H9 (cell line): Measurements from ENCODE around the gene ERBIN. TPM values are rescaled to one million over a fixed set of nuclear protein-coding genes. Genes with fewer than 3 reads are reported as not detected.

Source experiments
- DNase-seq: peaks from one replicate; pipeline ENCODE4 v3.0.0-alpha.2; 2017
- H2AFZ ChIP-seq: one replicate; pipeline ENCODE4 v1.6.1; 2013; ENCODE audit warnings: mild to moderate bottlenecking, low read length, control low read depth, moderate library complexity
- H2AK5ac ChIP-seq: 2 replicates; pipeline ENCODE4 v1.6.1; 2013; ENCODE audit warnings: low read length, control low read depth, mixed read lengths; ENCODE audit not compliant: insufficient read length
- H2BK120ac ChIP-seq: one replicate; pipeline ENCODE4 v1.6.1; 2013; ENCODE audit warnings: low read depth, mild to moderate bottlenecking, low read length, control low read depth, inconsistent platforms; ENCODE audit not compliant: poor library complexity, severe bottlenecking
- H2BK12ac ChIP-seq: 2 replicates; pipeline ENCODE4 v1.6.1; 2013; ENCODE audit warnings: low read length, control low read depth, mixed read lengths, low read depth; ENCODE audit not compliant: insufficient read length
- H2BK15ac ChIP-seq: 2 replicates; pipeline ENCODE4 v1.6.1; 2013; ENCODE audit warnings: low read depth, low read length, control low read depth
- H2BK20ac ChIP-seq: one replicate; pipeline ENCODE4 v1.6.1; 2013; ENCODE audit warnings: low read depth, mild to moderate bottlenecking, low read length, control low read depth, inconsistent platforms; ENCODE audit not compliant: poor library complexity, severe bottlenecking
- H2BK5ac ChIP-seq: 2 replicates; pipeline ENCODE4 v1.6.1; 2013; ENCODE audit warnings: low read length, control low read depth, mixed read lengths; ENCODE audit not compliant: insufficient read length
- H3K14ac ChIP-seq: 2 replicates; pipeline ENCODE4 v1.6.1; 2013; ENCODE audit warnings: low read length, control low read depth; ENCODE audit not compliant: insufficient read depth
- H3K18ac ChIP-seq: 2 replicates; pipeline ENCODE4 v1.6.1; 2013; ENCODE audit warnings: low read depth, mild to moderate bottlenecking, mixed read lengths, low read length, control low read depth; ENCODE audit not compliant: insufficient read length
- H3K23ac ChIP-seq: 2 replicates; pipeline ENCODE4 v1.6.1; 2013; ENCODE audit warnings: low read length, control low read depth, mixed read lengths, low read depth; ENCODE audit not compliant: insufficient read length
- H3K23me2 ChIP-seq: 2 replicates; pipeline ENCODE4 v1.6.1; 2013; ENCODE audit warnings: low read depth, mild to moderate bottlenecking, mixed read lengths, low read length, control low read depth; ENCODE audit not compliant: insufficient read length, poor library complexity, severe bottlenecking
- H3K27ac ChIP-seq: 2 replicates; pipeline ENCODE4 v1.5.1; 2013; ENCODE audit warnings: low read length, control low read depth, mixed read lengths, low read depth; ENCODE audit not compliant: insufficient read length
- H3K27me3 ChIP-seq: 2 replicates; pipeline ENCODE4 v1.6.1; 2013; ENCODE audit warnings: low read length, control low read depth, inconsistent platforms; ENCODE audit not compliant: insufficient read depth
- H3K4ac ChIP-seq: 2 replicates; pipeline ENCODE4 v1.6.1; 2013; ENCODE audit warnings: low read depth, mild to moderate bottlenecking, control low read depth, inconsistent platforms, low read length, moderate library complexity
- H3K4me1 ChIP-seq: 2 replicates; pipeline ENCODE4 v1.6.1; 2013; ENCODE audit warnings: low read length, control low read depth, inconsistent platforms; ENCODE audit not compliant: insufficient read depth
- H3K4me2 ChIP-seq: 2 replicates; pipeline ENCODE4 v1.6.1; 2013; ENCODE audit warnings: low read length, control low read depth, mixed read lengths; ENCODE audit not compliant: insufficient read length, insufficient read depth
- H3K56ac ChIP-seq: 2 replicates; pipeline ENCODE4 v1.6.1; 2013; ENCODE audit warnings: low read depth, mild to moderate bottlenecking, mixed read lengths, low read length, control low read depth; ENCODE audit not compliant: insufficient read length
- H3K79me1 ChIP-seq: 2 replicates; pipeline ENCODE4 v1.6.1; 2013; ENCODE audit warnings: low read depth, mild to moderate bottlenecking, moderate library complexity, low read length, control low read depth, inconsistent platforms; ENCODE audit not compliant: insufficient read depth, poor library complexity, severe bottlenecking
- H3K79me2 ChIP-seq: 2 replicates; pipeline ENCODE4 v1.6.1; 2013; ENCODE audit warnings: low read length, control low read depth, inconsistent platforms; ENCODE audit not compliant: insufficient read depth
- H3K9ac ChIP-seq: 2 replicates; pipeline ENCODE4 v1.6.1; 2013; ENCODE audit warnings: low read length, control low read depth, mixed read lengths; ENCODE audit not compliant: insufficient read length; ENCODE audit errors: extremely low read depth
- H3K9me3 ChIP-seq: one replicate; pipeline ENCODE4 v1.6.1; 2013; ENCODE audit warnings: low read depth, low read length, inconsistent platforms; ENCODE audit not compliant: control insufficient read depth
- H3T11ph ChIP-seq: one replicate; pipeline ENCODE4 v1.6.1; 2013; ENCODE audit warnings: mild to moderate bottlenecking, low read length, control low read depth, inconsistent platforms
- H4K20me1 ChIP-seq: one replicate; pipeline ENCODE4 v1.6.1; 2013; ENCODE audit not compliant: control insufficient read depth, insufficient read length, insufficient read depth
- H4K5ac ChIP-seq: 2 replicates; pipeline ENCODE4 v1.6.1; 2013; ENCODE audit warnings: low read depth, mild to moderate bottlenecking, mixed read lengths, low read length, control low read depth; ENCODE audit not compliant: insufficient read length
- H4K8ac ChIP-seq: replicated peaks from 2 replicates; pipeline ENCODE4 v1.6.1; 2013; ENCODE audit warnings: low read length, control low read depth, mixed read lengths, low read depth; ENCODE audit not compliant: insufficient read length
- H4K91ac ChIP-seq: 2 replicates; pipeline ENCODE4 v1.6.1; 2013; ENCODE audit warnings: low read depth, mild to moderate bottlenecking, moderate library complexity, mixed read lengths, low read length, control low read depth; ENCODE audit not compliant: insufficient read length
- H3K27ac Mint-ChIP-seq, 3 experiments: 2 replicates in 2 of 3; 3 replicates in 1 of 3; pipeline ENCODE4 v1.8.0; 2020 to 2021; ENCODE audit warnings: mixed read lengths in 3 of 3, mild to moderate bottlenecking in 1 of 3, moderate library complexity in 1 of 3
- H3K27me3 Mint-ChIP-seq: 2 replicates; pipeline ENCODE4 v1.8.0; 2021; ENCODE audit warnings: low read depth, mild to moderate bottlenecking, moderate library complexity, mixed read lengths
- H3K36me3 Mint-ChIP-seq, 3 experiments: 2 replicates in 2 of 3; 3 replicates in 1 of 3; pipeline ENCODE4 v1.8.0; 2020 to 2021; ENCODE audit warnings: low read depth in 3 of 3, mixed read lengths in 3 of 3; ENCODE audit not compliant: insufficient read depth in 1 of 3
- H3K4me1 Mint-ChIP-seq, 2 experiments: 2 replicates each; pipeline ENCODE4 v1.8.0; 2020; ENCODE audit warnings: mixed read lengths in 2 of 2
- H3K4me3 Mint-ChIP-seq, 2 experiments: 2 replicates in 1 of 2; 3 replicates in 1 of 2; pipeline ENCODE4 v1.8.0; 2020 to 2021; ENCODE audit warnings: mild to moderate bottlenecking in 2 of 2, mixed read lengths in 2 of 2, moderate library complexity in 1 of 2
- H3K9me3 Mint-ChIP-seq, 2 experiments: 2 replicates in 1 of 2; 3 replicates in 1 of 2; pipeline ENCODE4 v1.8.0; 2020; ENCODE audit warnings: mild to moderate bottlenecking in 2 of 2, mixed read lengths in 2 of 2, moderate library complexity in 1 of 2
- WGBS: extraction: QIAGEN DNeasy Blood & Tissue Kit; methylation state at CpG from one replicate; pipeline ENCODE4 v1.1.7; 2013; ENCODE audit warnings: missing lambda C conversion rate, low lambda C conversion rate, mixed read lengths; ENCODE audit not compliant: insufficient read length; ENCODE audit errors: extremely low coverage; 5-methylcytosine and 5-hydroxymethylcytosine counted together
- total RNA-seq: library from RNA; stranded (reverse); gene quantifications from 2 replicates; pipeline ENCODE4 v1.2.1, GENCODE V29; 2021
- TF ChIP-seq, protein P1 (sequence below): fragments of 200-600 bp; sonication (generic); conservative IDR thresholded peaks from 3 replicates; pipeline ENCODE4 v1.8.0; 2021; ENCODE audit warnings: antibody characterized with exemption, mild to moderate bottlenecking

ERBIN gene
- total RNA-seq, 1 experiment from 2014 or later: 42.9 TPM

GRCh38 chr5:65982635-65983034, 56.3 kb downstream of the ERBIN start:
- no peak overlapping the region for H3K4me2 ChIP-seq
- Mint-ChIP-seq H3K4me1 (peaks cover 48 to 49% of the 10 kb centered on the region in 2 experiments), H3K27ac (no peak overlapping the region; a peak in 1 of 7 replicates), H3K4me3 (no peak overlapping the region), H3K9me3 (peaks cover 11 to 15% of the 10 kb centered on the region in 2 experiments), H3K36me3 (peaks cover 14 to 24% (median 15%) of the 10 kb centered on the region in 3 experiments), H3K27me3 (no peaks in the 10 kb centered on the region)
- H3K79me1 ChIP-seq: no peaks in the 10 kb centered on the region
- no peak overlapping the region for H3K23ac ChIP-seq
- no peaks in the 10 kb centered on the region for H3K9me3 ChIP-seq
- no peak overlapping the region for H4K8ac ChIP-seq
- no peaks in the 10 kb centered on the region for H4K20me1 ChIP-seq
- no CpG with 5 or more reads among the region's 1 CpG for WGBS
- H3K4ac ChIP-seq: no peak overlapping the region
- TF ChIP-seq, protein P1, sequence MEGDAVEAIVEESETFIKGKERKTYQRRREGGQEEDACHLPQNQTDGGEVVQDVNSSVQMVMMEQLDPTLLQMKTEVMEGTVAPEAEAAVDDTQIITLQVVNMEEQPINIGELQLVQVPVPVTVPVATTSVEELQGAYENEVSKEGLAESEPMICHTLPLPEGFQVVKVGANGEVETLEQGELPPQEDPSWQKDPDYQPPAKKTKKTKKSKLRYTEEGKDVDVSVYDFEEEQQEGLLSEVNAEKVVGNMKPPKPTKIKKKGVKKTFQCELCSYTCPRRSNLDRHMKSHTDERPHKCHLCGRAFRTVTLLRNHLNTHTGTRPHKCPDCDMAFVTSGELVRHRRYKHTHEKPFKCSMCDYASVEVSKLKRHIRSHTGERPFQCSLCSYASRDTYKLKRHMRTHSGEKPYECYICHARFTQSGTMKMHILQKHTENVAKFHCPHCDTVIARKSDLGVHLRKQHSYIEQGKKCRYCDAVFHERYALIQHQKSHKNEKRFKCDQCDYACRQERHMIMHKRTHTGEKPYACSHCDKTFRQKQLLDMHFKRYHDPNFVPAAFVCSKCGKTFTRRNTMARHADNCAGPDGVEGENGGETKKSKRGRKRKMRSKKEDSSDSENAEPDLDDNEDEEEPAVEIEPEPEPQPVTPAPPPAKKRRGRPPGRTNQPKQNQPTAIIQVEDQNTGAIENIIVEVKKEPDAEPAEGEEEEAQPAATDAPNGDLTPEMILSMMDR: no peak
- no peak overlapping the region for H3K27ac ChIP-seq
- H2BK12ac ChIP-seq: no peak overlapping the region
- peaks cover 11% of the 10 kb centered on the region; the same call in 1 of the 2 replicates for H3K4me1 ChIP-seq
- no peaks in the 10 kb centered on the region for H3K23me2 ChIP-seq
- H2AFZ ChIP-seq: no peak overlapping the region
- no peak overlapping the region for H2AK5ac ChIP-seq
- no peaks in the 10 kb centered on the region for H3K27me3 ChIP-seq
- no peak for DNase-seq
- H3T11ph ChIP-seq: no peak overlapping the region
- no peak overlapping the region for H3K14ac ChIP-seq
- H2BK20ac ChIP-seq: no peak overlapping the region
- no peak overlapping the region for H3K18ac ChIP-seq
- no peak overlapping the region for H2BK5ac ChIP-seq
- H4K91ac ChIP-seq: no peak overlapping the region
- H2BK120ac ChIP-seq: no peak overlapping the region
- H4K5ac ChIP-seq: no peak overlapping the region
- no peak overlapping the region for H2BK15ac ChIP-seq
- no peak overlapping the region for H3K56ac ChIP-seq
- peaks cover 22% of the 10 kb centered on the region; the same call in 1 of the 2 replicates for H3K79me2 ChIP-seq
- no peak overlapping the region for H3K9ac ChIP-seq
